K562 (cell line): ENCODE measurements around the gene TEX51. TPM values are rescaled to one million over a fixed set of nuclear protein-coding genes. Genes with fewer than 3 reads are reported as not detected.

Source experiments
- ATAC-seq: fragments of 200-7000 bp; cut with Tn5 transposase; 3 replicates; pipeline ENCODE4 v1.9.1; 2020; ENCODE audit warnings: moderate library complexity
- BruUV-seq: library from RNA; stranded (reverse); fragments of 400-500 nt; replicated peaks from 2 replicates; lab custom pipeline; 2021; lab: Mats Ljungman, UMichigan
- CTCF ChIA-PET: fragments of 300-600 bp; formaldehyde crosslinking; extraction: SDS; loops from one replicate; lab custom pipeline; 2021; ENCODE audit warnings: low intra/inter-chr PET ratio; lab: Yijun Ruan, JAX
- POLR2A ChIA-PET: fragments of 300-600, 350-650 bp; sonication (Branson Sonifier 250); formaldehyde crosslinking; extraction: SDS; loops from one replicate; lab custom pipeline; 2021; ENCODE audit warnings: antibody characterized with exemption, inconsistent platforms; lab: Yijun Ruan, JAX
- DNase-seq, 4 experiments: peaks; one replicate each; pipeline versions ENCODE4 v3.0.0 to v3.0.0-alpha.2; 2011 to 2018; ENCODE audit warnings: low spot score in 3 of 4, mixed read lengths in 3 of 4; ENCODE audit errors: extremely low read depth in 1 of 4
- FAIRE-seq: peaks from 2 replicates; lab custom pipeline; 2011; peaks lifted over from hg19 to GRCh38; lab: Jason Lieb, UNC
- H2AFZ ChIP-seq: 2 replicates; pipeline ENCODE4 v1.6.0; 2011; ENCODE audit warnings: low read depth, low read length, control low read depth, inconsistent platforms
- H3K27ac ChIP-seq: fragments of 200-600 bp; 3 replicates; pipeline ENCODE4 v1.8.0; 2011; ENCODE audit warnings: low read depth, mild to moderate bottlenecking, control low read depth, inconsistent platforms, low read length, moderate library complexity, mixed read lengths; ENCODE audit errors: extremely low read depth
- H3K27me3 ChIP-seq, 2 experiments: fragments of 300-600 bp in 1 of 2; 2 replicates in 1 of 2; 3 replicates in 1 of 2; pipeline versions ENCODE4 v1.6.0 to v1.8.0; 2011; ENCODE audit warnings: inconsistent platforms in 2 of 2, low read length in 2 of 2, mild to moderate bottlenecking in 1 of 2, mixed read lengths in 1 of 2, moderate library complexity in 1 of 2; ENCODE audit not compliant: control insufficient read depth in 2 of 2, insufficient read depth in 2 of 2
- H3K36me3 ChIP-seq: fragments of 300-600 bp; 3 replicates; pipeline ENCODE4 v1.8.0; 2011; ENCODE audit warnings: mild to moderate bottlenecking, low read length, inconsistent platforms; ENCODE audit not compliant: control insufficient read depth, insufficient read depth
- H3K4me1 ChIP-seq, 2 experiments: fragments of 200-600 bp in 1 of 2; replicated peaks in 1 of 2; 2 replicates in 1 of 2; 3 replicates in 1 of 2; pipeline versions ENCODE4 v1.5.1 to v1.8.0; 2011; ENCODE audit warnings: inconsistent platforms in 2 of 2, low read length in 2 of 2, mild to moderate bottlenecking in 1 of 2, mixed read lengths in 1 of 2, moderate library complexity in 1 of 2; ENCODE audit not compliant: control insufficient read depth in 2 of 2, insufficient read depth in 2 of 2
- H3K4me2 ChIP-seq: 2 replicates; pipeline ENCODE4 v1.6.1; 2011; ENCODE audit warnings: low read length, control low read depth, inconsistent platforms, mixed read lengths; ENCODE audit not compliant: insufficient read depth
- H3K4me3 ChIP-seq: fragments of 200-600 bp; sonication (generic), shearing (Covaris generic); 2 replicates; pipeline ENCODE4 v1.5.1; 2016; ENCODE audit warnings: control low read depth, inconsistent platforms
- H3K79me2 ChIP-seq: fragments of 200-600 bp; 3 replicates; pipeline ENCODE4 v1.8.0; 2011; ENCODE audit warnings: low read length, inconsistent platforms; ENCODE audit not compliant: control insufficient read depth, insufficient read depth
- H3K9ac ChIP-seq, 2 experiments: 2 replicates each; pipeline versions ENCODE4 v1.6.0 to v1.6.1; 2011; ENCODE audit warnings: low read depth in 2 of 2, low read length in 2 of 2, control low read depth in 1 of 2, inconsistent platforms in 1 of 2, mild to moderate bottlenecking in 1 of 2, mixed read lengths in 1 of 2; ENCODE audit not compliant: insufficient read depth in 1 of 2
- H3K9me1 ChIP-seq: one replicate; pipeline ENCODE4 v1.6.0; 2011; ENCODE audit warnings: inconsistent platforms, mild to moderate bottlenecking, low read length, moderate library complexity; ENCODE audit not compliant: control insufficient read depth, insufficient read depth
- H3K9me3 ChIP-seq: replicated peaks from 2 replicates; pipeline ENCODE4 v1.5.1; 2011; ENCODE audit warnings: low read depth, low read length, inconsistent platforms; ENCODE audit not compliant: control insufficient read depth, insufficient read depth
- H4K20me1 ChIP-seq: replicated peaks from 2 replicates; pipeline ENCODE4 v1.6.1; 2011; ENCODE audit warnings: low read length, inconsistent platforms, mixed read lengths; ENCODE audit not compliant: control insufficient read depth, insufficient read depth
- BHLHE40 ChIP-seq: IDR thresholded peaks from 2 replicates; pipeline ENCODE4 v1.6.1; 2011; ENCODE audit warnings: low read length, improper control_type of control experiment
- FOXJ2 ChIP-seq: fragments of 200-800 bp; sonication (Bioruptor generic); IDR thresholded peaks from 2 replicates; pipeline ENCODE4 v1.6.1; 2016; ENCODE audit warnings: missing genetic modification characterization, missing compliant biosample characterization
- FOXP1 ChIP-seq: sonication (generic); formaldehyde crosslinking; IDR thresholded peaks from 2 replicates; pipeline ENCODE4 v1.8.0; 2022; ENCODE audit warnings: mild to moderate bottlenecking, missing genetic modification reagents
- HNRNPUL1 ChIP-seq: fragments of 200-400 bp; formaldehyde crosslinking; IDR thresholded peaks from 2 replicates; pipeline ENCODE4 v1.6.1; 2017; ENCODE audit warnings: low read length
- MAZ ChIP-seq, 2 experiments: fragments of 450-650 bp in 1 of 2; sonication (generic) in 1 of 2; formaldehyde crosslinking; IDR thresholded peaks in 1 of 2; conservative IDR thresholded peaks in 1 of 2; 2 replicates each; pipeline versions ENCODE4 v1.4.0 to v1.5.0; 2020; ENCODE audit warnings: mild to moderate bottlenecking in 1 of 2, missing genetic modification reagents in 1 of 2
- MCM2 ChIP-seq: fragments of 450-650 bp; IDR thresholded peaks from 2 replicates; pipeline ENCODE4 v1.6.1; 2017; ENCODE audit warnings: low read depth, mild to moderate bottlenecking
- NFYB ChIP-seq: IDR thresholded peaks from 2 replicates; pipeline ENCODE4 v1.6.1; 2011; ENCODE audit warnings: mild to moderate bottlenecking, moderate library complexity; ENCODE audit not compliant: insufficient read length; ENCODE audit errors: extremely low read depth
- RBBP5 ChIP-seq: fragments of 200-600 bp; sonication (generic); IDR thresholded peaks from 2 replicates; pipeline ENCODE4 v1.6.1; 2012; ENCODE audit warnings: borderline replicate concordance, mild to moderate bottlenecking, low read length, control low read depth, inconsistent platforms; ENCODE audit not compliant: insufficient read depth, poor library complexity, severe bottlenecking
- SMAD1 ChIP-seq: fragments of 150-350 bp; IDR thresholded peaks from 2 replicates; pipeline ENCODE4 v1.6.1; 2014; ENCODE audit warnings: low read length, low read depth; ENCODE audit not compliant: partially characterized antibody
- TAF9B ChIP-seq: fragments of 450-650 bp; IDR thresholded peaks from 2 replicates; pipeline ENCODE4 v1.6.1; 2018; ENCODE audit warnings: mild to moderate bottlenecking; ENCODE audit not compliant: partially characterized antibody
- ZEB2 ChIP-seq: fragments of 450-650 bp; IDR thresholded peaks from 2 replicates; pipeline ENCODE4 v1.6.1; 2016
- ZNF263 ChIP-seq: sonication (generic); formaldehyde crosslinking; IDR thresholded peaks from 2 replicates; pipeline ENCODE4 v1.8.0; 2022; ENCODE audit warnings: mild to moderate bottlenecking, missing genetic modification reagents, borderline replicate concordance
- ZNF551 ChIP-seq: fragments of 250-450 bp; sonication (Bioruptor Pico); IDR thresholded peaks from 2 replicates; pipeline ENCODE4 v1.5.0; 2021; ENCODE audit warnings: mild to moderate bottlenecking, moderate library complexity
- ZNF785 ChIP-seq: fragments of 250-450 bp; sonication (Bioruptor Pico); IDR thresholded peaks from 2 replicates; pipeline ENCODE4 v1.4.0; 2020; ENCODE audit warnings: mild to moderate bottlenecking
- WGBS: fragments of 100-300 bp; shearing (Covaris generic); methylation state at CpG from one replicate; pipeline ENCODE4 v1.1.6; 2016; ENCODE audit warnings: low coverage, mixed read lengths; ENCODE audit not compliant: insufficient coverage; ENCODE audit errors: missing lambda C conversion rate; 5-methylcytosine and 5-hydroxymethylcytosine counted together
- in situ Hi-C: fragments of 300-500 bp; cut with MboI; formaldehyde crosslinking; loops from 4 replicates; pipeline ENCODE4 v1.15.0; 2018; ENCODE audit warnings: inconsistent platforms, mixed read lengths
- intact Hi-C: fragments of 100-400 bp; cut with micrococcal nuclease; formaldehyde crosslinking; loops from 2 replicates; pipeline ENCODE4 v1.14.2; 2022
- polyA plus RNA-seq, 8 experiments: library from polyadenylated mRNA; depleted of rRNA in 4 of 8; stranded (reverse) in 5 of 8; unstranded in 3 of 8; fragments of >200 nt; fragmentation: Nextera tagmentation in 2 of 8; fragmentation: Illumina TruSeq in 1 of 8; extraction: Ambion mirVana in 2 of 8; extraction: Trizol in 1 of 8; gene quantifications; 2 replicates each; pipeline versions ENCODE4 v1.2.1 to v1.2.3, GENCODE V29; 2011 to 2014; ENCODE audit warnings: inconsistent platforms in 1 of 8, missing spikeins in 1 of 8
- total RNA-seq, 7 experiments: library from RNA; depleted of rRNA in 6 of 7; stranded (reverse); fragments of >200 nt in 6 of 7; fragmentation: Illumina TruSeq in 2 of 7; extraction: Trizol in 2 of 7; gene quantifications; 2 replicates each; pipeline versions ENCODE4 v1.2.1 to v1.2.3, GENCODE V29; 2011 to 2021; ENCODE audit warnings: low replicate concordance in 1 of 7
- TF ChIP-seq, protein P1 (sequence below): sonication (generic); formaldehyde crosslinking; IDR thresholded peaks from 2 replicates; pipeline ENCODE4 v1.8.1; 2023; ENCODE audit warnings: missing genetic modification reagents, mild to moderate bottlenecking, borderline replicate concordance
- TF ChIP-seq, protein P2 (sequence below): fragments of 250-450 bp; sonication (Bioruptor Pico); IDR thresholded peaks from 2 replicates; pipeline ENCODE4 v1.5.0; 2020; ENCODE audit warnings: mild to moderate bottlenecking

Gene TEX51
- total and polyA plus RNA-seq, 9 of the 15 experiments (the other 6 are each of a cell fraction or from before 2014, with no cell fraction given) = not detected

- TF ChIP-seq, protein P1, sequence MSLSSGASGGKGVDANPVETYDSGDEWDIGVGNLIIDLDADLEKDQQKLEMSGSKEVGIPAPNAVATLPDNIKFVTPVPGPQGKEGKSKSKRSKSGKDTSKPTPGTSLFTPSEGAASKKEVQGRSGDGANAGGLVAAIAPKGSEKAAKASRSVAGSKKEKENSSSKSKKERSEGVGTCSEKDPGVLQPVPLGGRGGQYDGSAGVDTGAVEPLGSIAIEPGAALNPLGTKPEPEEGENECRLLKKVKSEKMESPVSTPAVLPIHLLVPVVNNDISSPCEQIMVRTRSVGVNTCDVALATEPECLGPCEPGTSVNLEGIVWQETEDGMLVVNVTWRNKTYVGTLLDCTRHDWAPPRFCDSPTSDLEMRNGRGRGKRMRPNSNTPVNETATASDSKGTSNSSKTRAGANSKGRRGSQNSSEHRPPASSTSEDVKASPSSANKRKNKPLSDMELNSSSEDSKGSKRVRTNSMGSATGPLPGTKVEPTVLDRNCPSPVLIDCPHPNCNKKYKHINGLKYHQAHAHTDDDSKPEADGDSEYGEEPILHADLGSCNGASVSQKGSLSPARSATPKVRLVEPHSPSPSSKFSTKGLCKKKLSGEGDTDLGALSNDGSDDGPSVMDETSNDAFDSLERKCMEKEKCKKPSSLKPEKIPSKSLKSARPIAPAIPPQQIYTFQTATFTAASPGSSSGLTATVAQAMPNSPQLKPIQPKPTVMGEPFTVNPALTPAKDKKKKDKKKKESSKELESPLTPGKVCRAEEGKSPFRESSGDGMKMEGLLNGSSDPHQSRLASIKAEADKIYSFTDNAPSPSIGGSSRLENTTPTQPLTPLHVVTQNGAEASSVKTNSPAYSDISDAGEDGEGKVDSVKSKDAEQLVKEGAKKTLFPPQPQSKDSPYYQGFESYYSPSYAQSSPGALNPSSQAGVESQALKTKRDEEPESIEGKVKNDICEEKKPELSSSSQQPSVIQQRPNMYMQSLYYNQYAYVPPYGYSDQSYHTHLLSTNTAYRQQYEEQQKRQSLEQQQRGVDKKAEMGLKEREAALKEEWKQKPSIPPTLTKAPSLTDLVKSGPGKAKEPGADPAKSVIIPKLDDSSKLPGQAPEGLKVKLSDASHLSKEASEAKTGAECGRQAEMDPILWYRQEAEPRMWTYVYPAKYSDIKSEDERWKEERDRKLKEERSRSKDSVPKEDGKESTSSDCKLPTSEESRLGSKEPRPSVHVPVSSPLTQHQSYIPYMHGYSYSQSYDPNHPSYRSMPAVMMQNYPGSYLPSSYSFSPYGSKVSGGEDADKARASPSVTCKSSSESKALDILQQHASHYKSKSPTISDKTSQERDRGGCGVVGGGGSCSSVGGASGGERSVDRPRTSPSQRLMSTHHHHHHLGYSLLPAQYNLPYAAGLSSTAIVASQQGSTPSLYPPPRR (CRISPR knock-in tag) = no peak
- TF ChIP-seq MCM2 (no peak), SMAD1 (no peak), ZNF785 (CRISPR knock-in tag) (no peak), TAF9B (no peak)
- TF ChIP-seq, all 486 proteins: peak for 0
Measured at GRCh38 chr2:126881591-126881990, 17.1 kb upstream of the TEX51 start (continued).

- CTCF ChIA-PET = no interaction called here
- no peaks in the 10 kb centered on the region for H3K9me3 ChIP-seq
- TF ChIP-seq RBBP5 = no peak
- no peak for TF ChIP-seq ZNF263 (CRISPR knock-in tag)
- no peak for TF ChIP-seq BHLHE40
- no peak for TF ChIP-seq ZEB2
- TF ChIP-seq, protein P2, sequence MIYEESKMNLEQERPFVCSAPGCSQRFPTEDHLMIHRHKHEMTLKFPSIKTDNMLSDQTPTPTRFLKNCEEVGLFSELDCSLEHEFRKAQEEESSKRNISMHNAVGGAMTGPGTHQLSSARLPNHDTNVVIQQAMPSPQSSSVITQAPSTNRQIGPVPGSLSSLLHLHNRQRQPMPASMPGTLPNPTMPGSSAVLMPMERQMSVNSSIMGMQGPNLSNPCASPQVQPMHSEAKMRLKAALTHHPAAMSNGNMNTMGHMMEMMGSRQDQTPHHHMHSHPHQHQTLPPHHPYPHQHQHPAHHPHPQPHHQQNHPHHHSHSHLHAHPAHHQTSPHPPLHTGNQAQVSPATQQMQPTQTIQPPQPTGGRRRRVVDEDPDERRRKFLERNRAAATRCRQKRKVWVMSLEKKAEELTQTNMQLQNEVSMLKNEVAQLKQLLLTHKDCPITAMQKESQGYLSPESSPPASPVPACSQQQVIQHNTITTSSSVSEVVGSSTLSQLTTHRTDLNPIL (CRISPR knock-in tag) = no peak
- no peak for TF ChIP-seq HNRNPUL1
- no peak for TF ChIP-seq ZNF551 (CRISPR knock-in tag)
- TF ChIP-seq FOXP1 (CRISPR knock-in tag) = no peak
- TF ChIP-seq FOXJ2 = no peak
- TF ChIP-seq MAZ (CRISPR knock-in tag; conservative IDR thresholded peaks at IDR 0.05 in 1 of 2, IDR thresholded peaks at IDR 0.05 in 1 of 2) = no peak
- TF ChIP-seq NFYB = no peak
- TF ChIP-seq, all 486 proteins: peak for 0
- Histone ChIP-seq H3K4me3 (no peak overlapping the region), H3K27ac (no peak overlapping the region), H3K4me2 (no peak overlapping the region), H3K9ac (no peak overlapping the region), H3K9me1 (peaks cover 4% of the 10 kb centered on the region), H3K79me2 (no peaks in the 10 kb centered on the region), H3K36me3 (no peaks in the 10 kb centered on the region), H3K27me3 (peaks cover 2 to 47% of the 10 kb centered on the region in 2 experiments; a peak in 4 of 5 replicates), H3K4me1 (peaks cover 0 to 10% of the 10 kb centered on the region in 2 experiments; a peak in 2 of 5 replicates), H4K20me1 (no peaks in the 10 kb centered on the region), H2AFZ (no peak overlapping the region)
- intact Hi-C loops = no loop called here
- FAIRE-seq = no peak
- no peak for DNase-seq
- POLR2A ChIA-PET = no interaction called here
- in situ Hi-C loops = no loop called here
- no peak for ATAC-seq
- 0% methylated on average over 2 of the region's 2 CpGs for WGBS
- BruUV-seq = no TSS peak
Measured at GRCh38 chr2:126882181-126882580, 16.5 kb upstream of the TEX51 start.
